HG02943 (cell line): ENCODE measurements around the gene TIMM17B.

ENCODE experiments used
- ATAC-seq: cut with Tn5 transposase; IDR thresholded peaks from one replicate; pipeline ENCODE4 v1.9.1; 2021; ENCODE audit warnings: mild to moderate bottlenecking, low read depth, moderate library complexity; ENCODE audit not compliant: unreplicated experiment

Gene TIMM17B

GRCh38 chrX:48897625-48898306, at the start of gene TIMM17B, which contains the start of gene PQBP1:
TSS of gene TIMM17B (minus strand) at chrX:48897768. CDS start at chrX:48897749, 19 bp downstream.
TSS of gene PQBP1 (plus strand) at chrX:48897930. CDS start at chrX:48898510, 580 bp downstream.
- ATAC-seq, result peak; percentile 77

- ATAC-seq, result no peak
Measured at GRCh38 chrX:48945517-48946348, 48.2 kb upstream of the TIMM17B start.

GRCh38 chrX:48942895-48943294, 45.3 kb upstream of the TIMM17B start:
- no peak for ATAC-seq

- no peak for ATAC-seq
Measured at GRCh38 chrX:48940404-48940955, 42.9 kb upstream of the TIMM17B start.

- ATAC-seq, result no peak
Measured at GRCh38 chrX:48939524-48940228, 42.1 kb upstream of the TIMM17B start.

- peak; percentile 45 for ATAC-seq
Measured at GRCh38 chrX:48938721-48939425, 41.3 kb upstream of the TIMM17B start.

- peak; percentile 53 for ATAC-seq
Measured at GRCh38 chrX:48937054-48937907, 39.7 kb upstream of the TIMM17B start.

GRCh38 chrX:48936429-48937053, 39.0 kb upstream of the TIMM17B start:
- ATAC-seq, result no peak

GRCh38 chrX:48935301-48935670, 37.7 kb upstream of the TIMM17B start:
- no peak for ATAC-seq

- no peak for ATAC-seq
Measured at GRCh38 chrX:48934581-48935300, 37.2 kb upstream of the TIMM17B start.

- no peak for ATAC-seq
Measured at GRCh38 chrX:48933757-48934156, 36.2 kb upstream of the TIMM17B start.

- ATAC-seq, result no peak
Measured at GRCh38 chrX:48927736-48928382, 30.3 kb upstream of the TIMM17B start.

GRCh38 chrX:48927123-48927522, 29.6 kb upstream of the TIMM17B start:
- no peak for ATAC-seq

- no peak for ATAC-seq
Measured at GRCh38 chrX:48924270-48924669, 26.7 kb upstream of the TIMM17B start.

GRCh38 chrX:48923771-48924170, 26.2 kb upstream of the TIMM17B start:
- ATAC-seq, result no peak

GRCh38 chrX:48920718-48921104, 23.1 kb upstream of the TIMM17B start:
- no peak for ATAC-seq

GRCh38 chrX:48919947-48920717, 22.6 kb upstream of the TIMM17B start:
- ATAC-seq, result no peak
